NCI-H82 treated with DMSO at 0.1 percent for 48 hours (cell line): ENCODE results near the gene RAP2B.
"Not testable (repeated sequence)": the region's sequence is repeated elsewhere in the genome, so short reads cannot be mapped to it uniquely, and the experiment has no call there.

ENCODE experiments used
- DNase-seq: peaks from one replicate; lab custom pipeline; 2025; ENCODE audit not compliant: unreplicated experiment; lab: John Stamatoyannopoulos, UW

RAP2B gene

GRCh38 chr3:153161714-153162512 lies at the start of gene RAP2B:
TSS of gene RAP2B (plus strand) at chr3:153162226. CDS start at chr3:153162694, 468 bp downstream.
- peak; percentile 85 for DNase-seq

DNA sequence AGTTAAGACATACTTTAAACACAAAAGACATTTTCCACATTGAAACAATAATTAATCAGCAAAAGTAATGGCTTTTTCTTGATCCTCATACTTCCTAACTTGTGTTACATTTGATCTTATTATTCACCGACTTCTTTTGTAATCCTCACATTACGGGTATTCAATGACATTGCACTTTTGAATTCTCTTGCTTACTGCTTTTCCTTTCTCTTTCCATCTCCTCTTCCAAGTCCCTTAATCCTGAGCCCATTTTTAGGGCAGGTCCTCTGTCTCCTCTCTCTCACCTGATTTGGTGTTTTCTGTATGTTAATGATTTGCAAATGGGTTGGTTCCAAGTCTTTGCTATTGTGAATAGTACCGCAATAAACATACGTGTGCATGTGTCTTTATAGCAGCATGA lies 48.5 kb upstream of the RAP2B start:
- DNase-seq = no peak

DNA sequence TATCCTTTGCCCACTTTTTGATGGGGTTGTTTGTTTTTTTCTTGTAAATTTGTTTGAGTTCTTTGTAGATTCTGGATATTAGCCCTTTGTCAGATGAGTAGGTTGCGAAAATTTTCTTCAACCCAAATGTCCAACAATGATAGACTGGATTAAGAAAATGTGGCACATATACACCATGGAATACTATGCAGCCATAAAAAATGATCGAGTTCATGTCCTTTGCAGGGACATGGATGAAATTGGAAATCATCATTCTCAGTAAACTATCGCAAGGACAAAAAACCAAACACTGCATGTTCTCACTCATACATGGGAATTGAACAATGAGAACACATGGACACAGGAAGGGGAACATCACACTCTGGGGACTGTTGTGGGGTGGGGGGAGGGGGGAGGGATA lies 47.8 kb upstream of the RAP2B start:
- not testable (repeated sequence) for DNase-seq

- no peak for DNase-seq
Observed at GRCh38 chr3:153115326-153115725, 46.7 kb upstream of the RAP2B start.

GRCh38 chr3:153127788-153128187 lies 34.2 kb upstream of the RAP2B start:
- no peak for DNase-seq

GRCh38 chr3:153129426-153129825 lies 32.6 kb upstream of the RAP2B start:
- DNase-seq = no peak

DNA sequence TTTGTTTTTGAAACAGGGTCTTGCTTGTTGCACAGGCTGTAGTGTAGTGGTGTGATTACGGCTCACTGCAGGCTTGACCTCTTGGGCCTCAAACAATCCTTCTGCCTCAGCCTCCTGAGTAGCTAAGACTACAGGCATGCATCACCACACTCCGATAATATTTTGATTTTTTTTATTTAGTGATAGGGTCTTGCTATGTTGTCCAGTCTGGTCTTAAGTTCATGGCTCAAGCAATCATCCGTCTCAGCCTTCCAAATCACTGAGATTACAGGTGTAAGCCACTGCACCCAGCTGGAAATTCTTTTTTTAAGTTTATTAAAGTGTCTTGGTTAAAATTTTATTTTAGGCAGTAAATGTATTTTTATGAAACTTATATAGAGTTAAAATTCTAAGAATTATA lies 32.2 kb upstream of the RAP2B start:
- DNase-seq = no peak

DNA sequence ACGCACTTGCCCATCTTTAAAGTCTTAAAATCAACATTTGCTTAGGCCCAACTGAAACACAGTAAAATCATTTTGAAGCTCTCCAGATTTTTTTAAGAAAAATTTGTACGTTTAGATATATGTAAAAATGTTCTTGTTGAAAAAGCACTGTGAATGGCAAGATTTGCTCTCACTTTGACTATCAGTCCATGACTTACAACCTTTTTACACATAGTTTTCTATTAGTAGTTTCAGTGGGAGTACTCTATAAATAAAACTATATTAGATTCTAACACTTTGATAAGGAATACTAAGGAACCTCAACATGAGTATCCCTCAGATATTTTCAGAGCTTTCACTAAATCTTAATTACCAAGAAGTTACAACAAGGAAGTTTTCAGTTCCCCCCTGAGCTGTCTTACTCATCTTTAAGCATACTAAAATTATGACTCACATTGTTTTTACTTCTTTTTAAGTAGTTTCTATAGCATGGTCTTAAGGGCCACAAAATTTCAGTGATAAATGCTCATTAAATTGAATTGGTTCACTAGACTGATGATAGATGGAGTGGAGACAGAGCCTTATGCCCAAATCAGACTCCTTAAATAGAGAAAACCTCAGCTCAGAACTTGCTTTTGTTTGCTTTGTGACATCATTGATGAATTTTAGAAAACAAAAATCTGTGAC lies 31.6 kb upstream of the RAP2B start:
- DNase-seq = no peak

GRCh38 chr3:153137626-153138025 lies 24.4 kb upstream of the RAP2B start:
- DNase-seq = no peak

DNA sequence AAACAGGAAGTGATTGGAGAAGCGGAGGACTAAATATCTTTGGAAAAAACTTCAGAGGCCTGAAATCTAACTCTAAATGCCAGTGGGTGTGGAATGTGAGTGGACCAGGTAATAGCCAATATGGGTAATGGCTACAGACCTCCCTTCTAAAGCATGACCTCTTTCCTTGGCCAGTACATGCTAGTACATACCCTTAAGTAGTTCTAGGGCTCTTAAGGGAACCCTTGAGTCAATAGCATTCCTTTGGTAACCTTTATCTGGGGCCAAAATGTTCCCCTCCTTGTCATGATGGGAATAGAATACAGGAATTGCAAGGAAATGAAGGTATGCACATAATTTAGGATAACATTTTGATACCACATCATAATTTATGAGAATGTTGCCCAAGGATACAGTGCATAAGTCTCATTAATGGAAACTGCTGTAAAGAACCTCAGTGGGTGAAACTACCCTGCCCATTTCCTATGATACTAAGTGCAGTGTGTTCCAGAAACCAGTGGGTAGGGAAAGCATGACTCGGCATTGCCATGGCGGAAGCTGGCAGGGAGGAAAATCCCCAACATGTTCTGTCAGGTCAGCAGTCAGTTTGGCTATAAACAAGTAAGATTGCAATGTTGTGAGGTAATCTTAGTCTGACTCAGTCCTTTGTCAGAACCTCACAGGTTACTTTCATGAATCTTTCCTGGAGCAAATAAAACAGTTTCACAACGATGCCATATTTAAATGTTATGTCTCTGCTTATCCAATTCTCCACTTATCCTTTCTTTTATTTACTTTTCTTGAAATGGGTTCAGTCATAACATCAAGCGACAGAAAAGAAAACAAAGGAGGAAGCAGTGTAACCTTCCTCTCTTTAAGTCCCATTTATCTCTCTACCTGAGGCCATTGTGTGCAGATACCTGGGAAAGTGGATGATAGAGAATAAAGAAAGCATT lies 23.5 kb upstream of the RAP2B start:
- DNase-seq = no peak

DNA sequence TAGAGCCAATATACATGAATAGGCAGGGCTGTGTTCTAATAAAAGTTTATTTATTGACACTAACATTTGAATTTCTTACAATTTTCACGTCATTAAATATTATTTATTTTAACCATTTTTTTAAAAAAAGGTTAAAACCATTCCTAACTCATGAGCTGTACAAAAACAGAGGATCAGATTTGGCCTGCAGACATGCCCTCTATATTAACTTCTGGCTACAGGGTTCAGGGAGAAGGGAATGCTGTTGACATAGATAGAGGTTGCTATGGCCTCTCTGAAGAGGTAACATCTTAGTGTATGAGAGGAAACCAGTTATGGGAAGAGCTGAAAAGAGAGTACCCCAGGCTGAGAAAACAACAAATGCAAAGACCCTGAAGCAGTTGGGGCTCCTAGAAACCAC lies 19.1 kb upstream of the RAP2B start:
- no peak for DNase-seq

DNA sequence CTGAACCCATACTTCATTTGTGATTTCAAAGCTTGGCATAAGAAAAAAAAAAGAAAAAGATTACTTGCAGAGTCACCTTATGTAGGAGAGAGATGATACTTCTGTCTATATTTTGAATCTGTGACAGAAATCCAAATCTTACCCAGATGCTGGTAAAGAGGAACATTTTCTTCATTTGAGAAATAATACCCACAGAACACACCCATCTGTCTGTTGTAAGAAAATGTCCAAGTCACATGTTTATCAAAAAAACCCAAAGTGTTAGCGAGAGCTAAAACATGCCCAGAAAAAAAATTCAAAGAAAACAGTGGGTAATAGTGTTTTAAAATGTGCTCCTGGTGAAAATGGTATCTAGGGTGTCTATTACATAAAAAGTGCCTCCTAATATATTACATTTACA lies 18.0 kb upstream of the RAP2B start:
- DNase-seq = no peak

- DNase-seq = no peak
Observed at GRCh38 chr3:153144779-153145178, 17.2 kb upstream of the RAP2B start.

DNA sequence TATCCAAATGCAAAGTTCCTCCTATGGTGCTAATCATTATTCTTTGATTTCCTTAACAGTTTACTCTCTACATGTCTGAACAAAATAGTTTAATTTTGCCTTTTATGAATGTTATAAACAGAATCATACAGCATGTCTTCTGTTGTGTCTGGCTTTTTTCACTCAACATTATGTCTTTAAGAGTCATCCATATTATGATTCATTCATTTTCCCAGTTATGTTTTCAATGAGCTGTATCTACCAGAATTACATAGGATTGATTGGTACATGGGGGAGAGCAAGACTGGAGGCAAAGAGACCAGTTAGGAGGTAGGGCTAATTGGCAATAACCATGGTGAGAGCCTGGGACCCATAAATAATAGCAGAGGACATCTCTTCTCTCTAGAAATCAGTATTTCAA lies 16.6 kb upstream of the RAP2B start:
- DNase-seq = no peak

- no peak for DNase-seq
Observed at GRCh38 chr3:153146191-153147053, 15.6 kb upstream of the RAP2B start.

- no peak for DNase-seq
Observed at GRCh38 chr3:153150991-153151390, 11.0 kb upstream of the RAP2B start.

DNA sequence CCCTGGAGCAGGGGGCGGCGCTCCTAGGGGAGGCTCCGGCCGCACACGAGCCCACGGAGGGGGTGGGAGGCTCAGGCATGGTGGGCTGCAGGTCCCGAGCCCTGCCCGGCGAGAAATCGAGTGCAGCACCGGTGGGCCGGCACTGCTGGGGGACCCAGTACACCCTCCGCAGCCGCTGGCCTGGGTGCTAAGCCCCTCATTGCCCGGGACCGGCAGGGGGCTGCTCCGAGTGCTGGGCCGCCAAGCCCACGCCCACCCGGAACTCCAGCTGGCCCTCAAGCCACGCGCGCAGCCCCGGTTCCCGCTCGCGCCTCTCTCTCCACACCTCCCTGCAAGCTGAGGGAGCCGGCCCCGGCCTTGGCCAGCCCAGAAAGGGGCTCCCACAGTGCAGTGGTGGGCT lies 6.2 kb upstream of the RAP2B start:
- not testable (repeated sequence) for DNase-seq

DNA sequence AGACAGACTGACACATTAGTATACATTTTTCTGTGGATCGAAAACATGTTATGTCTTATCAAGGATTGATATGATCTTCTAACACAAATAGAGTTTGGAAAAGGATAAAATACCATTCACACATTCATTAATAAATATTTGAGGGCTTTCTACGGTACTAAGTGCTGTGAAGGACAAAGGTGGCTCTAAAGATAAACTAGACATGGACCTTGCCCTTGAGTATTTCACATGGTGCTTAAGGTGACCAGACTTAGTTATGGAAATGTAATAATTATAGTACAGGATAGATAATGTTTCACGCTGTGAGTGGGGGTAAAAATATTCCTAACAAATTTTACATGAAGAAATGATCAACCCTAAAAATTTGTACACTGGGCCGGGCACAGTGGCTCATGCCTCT lies 3.8 kb upstream of the RAP2B start:
- DNase-seq = no peak

- DNase-seq = no peak
Observed at GRCh38 chr3:153158961-153159735, 2.9 kb upstream of the RAP2B start.
